ENCODE data around the gene ADRA2B. TPM values are rescaled to one million over a fixed set of nuclear protein-coding genes. Genes with fewer than 3 reads are reported as not detected.

The ADRA2B gene
- total RNA-seq, 4 donors from 2014 or later: 0.28 to 0.67 (median 0.53) TPM; not detected in 1

DNA sequence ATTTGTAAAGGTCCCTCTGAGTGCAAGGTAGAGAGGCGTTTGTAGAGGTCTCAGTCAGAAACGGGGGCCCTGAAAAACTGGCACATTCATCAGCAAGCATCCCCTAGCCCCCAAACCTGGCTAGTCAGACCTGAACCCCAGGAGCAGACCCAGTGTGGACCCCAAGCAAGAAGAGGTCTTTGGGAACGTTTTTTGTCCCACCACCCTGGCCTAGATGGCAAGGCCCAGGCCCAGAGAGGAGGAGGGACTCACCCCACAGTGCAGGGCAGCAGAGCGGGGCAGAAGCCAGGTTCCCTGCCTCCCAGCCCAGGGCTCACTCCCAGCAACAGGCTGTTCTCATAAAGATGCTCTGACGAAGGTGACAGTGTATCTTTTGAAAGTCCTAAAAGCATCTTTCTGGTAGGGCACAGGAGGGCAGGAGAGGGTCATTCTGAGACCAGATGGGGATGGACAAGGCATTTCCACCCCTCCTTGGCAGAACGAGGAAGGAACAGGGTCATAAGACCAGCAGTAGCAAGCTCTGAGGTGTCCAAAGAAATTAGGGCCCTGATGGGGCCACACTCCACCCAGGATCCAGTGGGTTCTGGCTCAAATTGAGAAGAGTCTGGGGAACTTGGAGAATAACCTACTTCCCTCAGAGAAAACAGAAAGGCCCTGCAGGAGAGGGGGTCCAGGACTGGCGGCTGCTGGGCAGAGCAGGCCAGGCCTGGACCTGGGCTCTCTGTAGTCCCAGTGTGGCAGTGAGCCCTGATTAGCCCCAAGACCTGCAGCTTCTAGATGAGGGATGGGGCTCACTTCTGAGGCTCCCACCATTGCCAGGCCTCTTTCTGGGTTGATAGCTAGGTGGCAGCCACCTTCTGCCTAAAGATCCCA is 18.2 kb downstream of the ADRA2B start:
- H3K4me3 ChIP-seq: no peak overlapping the region
- peak in 1 of 3 donors; percentile 15 for DNase-seq
- H3K27ac ChIP-seq: peak overlapping the region in 1 of 4 donors; percentile 53

DNA sequence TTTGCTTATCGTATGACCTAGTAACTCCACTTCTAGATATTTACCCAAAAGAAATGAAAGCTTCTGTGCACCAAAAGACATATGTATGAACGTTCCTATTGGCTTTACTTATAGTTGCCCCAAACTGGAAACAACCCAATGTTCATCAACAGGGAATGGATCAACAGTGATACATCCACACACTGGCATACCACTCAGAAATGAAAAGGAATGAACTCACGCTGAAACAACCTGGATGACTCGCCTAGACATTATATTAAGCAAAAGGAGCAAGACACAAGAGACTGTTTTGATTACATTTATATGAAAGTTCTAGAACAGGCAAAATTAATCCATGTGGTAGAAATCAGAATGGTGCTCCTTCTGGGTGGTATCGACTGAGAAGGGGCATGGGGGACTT is 18.9 kb downstream of the ADRA2B start:
- Histone ChIP-seq H3K4me1 (no peaks in the 10 kb centered on the region), H3K27me3 (no peaks in the 10 kb centered on the region), H3K4me3 (no peak overlapping the region), H3K27ac (no peak overlapping the region), H3K36me3 (no peaks in the 10 kb centered on the region), H3K9me3 (no peaks in the 10 kb centered on the region)
- no peak for DNase-seq
- TF ChIP-seq POLR2A (IDR thresholded peaks at IDR 0.05) (no peak), CTCF (IDR thresholded peaks at IDR 0.05) (no peak)

More for the DNA sequence above, 18.2 kb downstream of the ADRA2B start:
- Histone ChIP-seq H3K4me1 (no peaks in the 10 kb centered on the region), H3K9me3 (no peaks in the 10 kb centered on the region), H3K36me3 (no peaks in the 10 kb centered on the region), H3K27me3 (no peaks in the 10 kb centered on the region)
- TF ChIP-seq CTCF (IDR thresholded peaks at IDR 0.05) (no peak), POLR2A (IDR thresholded peaks at IDR 0.05) (no peak)

DNA sequence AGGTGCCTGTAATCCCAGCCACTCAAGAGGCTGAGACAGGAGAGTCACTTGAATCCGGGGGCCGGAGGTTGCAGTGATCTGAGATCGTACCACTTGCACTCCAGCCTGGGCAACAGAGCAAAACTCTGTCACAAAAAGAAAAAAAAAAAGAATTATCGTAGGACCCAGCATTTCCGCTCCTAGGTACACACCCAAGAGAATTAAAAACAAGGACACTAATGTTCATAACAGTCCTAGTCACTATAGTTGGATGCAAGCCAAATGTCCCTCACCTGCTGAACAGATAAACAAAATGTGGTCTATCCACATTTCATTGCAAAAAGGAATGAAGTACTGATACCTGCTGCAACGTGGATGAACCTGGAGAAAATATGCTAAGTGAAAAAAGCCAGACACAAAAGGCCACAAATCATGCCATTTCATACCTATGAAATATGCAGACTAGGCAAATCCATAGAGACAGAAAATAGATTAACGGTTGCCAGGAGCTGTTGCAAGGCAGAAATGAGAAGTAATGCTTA is 21.2 kb downstream of the ADRA2B start:
- Histone ChIP-seq H3K4me3 (no peak overlapping the region), H3K36me3 (no peaks in the 10 kb centered on the region), H3K9me3 (no peaks in the 10 kb centered on the region), H3K27ac (no peak overlapping the region), H3K4me1 (peaks cover 0 to 9% (median 0%) of the 10 kb centered on the region in 4 donors), H3K27me3 (no peaks in the 10 kb centered on the region)
- peak in 1 of 3 donors; percentile 7 for DNase-seq
- TF ChIP-seq POLR2A (IDR thresholded peaks at IDR 0.05): no peak

- Histone ChIP-seq H3K36me3 (no peaks in the 10 kb centered on the region), H3K27ac (no peak overlapping the region), H3K27me3 (no peaks in the 10 kb centered on the region), H3K4me1 (peaks cover 0 to 9% (median 0%) of the 10 kb centered on the region in 4 donors), H3K9me3 (no peaks in the 10 kb centered on the region), H3K4me3 (no peak overlapping the region)
- peak in 1 of 3 donors; percentile 18 for DNase-seq
- TF ChIP-seq CTCF (IDR thresholded peaks at IDR 0.05): no peak
- no peak for TF ChIP-seq POLR2A (IDR thresholded peaks at IDR 0.05)
Observed at GRCh38 chr2:96093528-96093927, 22.8 kb downstream of the ADRA2B start.

DNA sequence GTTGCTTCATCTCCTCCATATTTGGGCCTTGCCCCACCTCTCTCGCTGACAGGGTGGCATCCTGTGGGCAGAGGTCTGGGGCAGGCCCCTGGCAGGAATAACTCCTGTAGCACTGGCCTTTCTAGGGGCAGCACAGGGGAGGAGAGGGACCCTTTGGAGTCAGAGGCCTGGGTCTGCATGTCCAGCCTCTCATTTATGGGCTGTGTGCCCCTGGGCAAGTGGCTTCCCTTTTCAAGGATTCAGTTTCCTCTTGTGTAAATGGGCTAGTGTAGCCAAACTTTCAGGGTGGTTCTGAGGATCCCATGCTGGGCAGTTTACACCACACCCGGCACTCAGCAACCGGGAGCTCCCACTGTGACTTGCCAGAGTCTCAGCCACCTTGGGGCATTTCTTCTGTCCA is 23.4 kb downstream of the ADRA2B start:
- H3K27me3 ChIP-seq: no peaks in the 10 kb centered on the region
- no peaks in the 10 kb centered on the region for H3K9me3 ChIP-seq
- peak in 1 of 3 donors; percentile 32 for DNase-seq
- no peaks in the 10 kb centered on the region for H3K36me3 ChIP-seq
- TF ChIP-seq CTCF (IDR thresholded peaks at IDR 0.05) (no peak), POLR2A (IDR thresholded peaks at IDR 0.05) (no peak)
- H3K27ac ChIP-seq: no peak overlapping the region
- peaks cover 0 to 9% (median 0%) of the 10 kb centered on the region in 4 donors for H3K4me1 ChIP-seq
- H3K4me3 ChIP-seq: no peak overlapping the region

GRCh38 chr2:96092573-96092877 is 23.8 kb downstream of the ADRA2B start:
- Histone ChIP-seq H3K9me3 (no peaks in the 10 kb centered on the region), H3K27ac (no peak overlapping the region), H3K27me3 (no peaks in the 10 kb centered on the region), H3K36me3 (no peaks in the 10 kb centered on the region), H3K4me1 (peaks cover 0 to 9% (median 0%) of the 10 kb centered on the region in 4 donors), H3K4me3 (no peak overlapping the region)
- DNase-seq: peak in 1 of 3 donors; percentile 33
- no peak for TF ChIP-seq CTCF (IDR thresholded peaks at IDR 0.05)
- no peak for TF ChIP-seq POLR2A (IDR thresholded peaks at IDR 0.05)

Data from Peyer's patch (tissue), 4 donors.